Thoracic aorta (tissue), 2 donors: ENCODE measurements around the gene HTR4. TPM values are rescaled to one million over a fixed set of nuclear protein-coding genes. Genes with fewer than 3 reads are reported as not detected.

Source experiments
- ATAC-seq: fragments of 150-250 bp; one replicate; pipeline ENCODE4 v1.8.0; 2017; ENCODE audit warnings: low read depth; ENCODE audit not compliant: insufficient number of reproducible peaks, low FRiP score
- DNase-seq: peaks from one replicate; pipeline ENCODE4 v3.0.0-alpha.2; 2020; ENCODE audit warnings: low spot score
- H3K27ac ChIP-seq, 2 donors: fragments of 200-600 bp; sonication (generic); 1 replicate in 1 of 2; 2 replicates in 1 of 2; pipeline ENCODE4 v1.5.1; 2016; ENCODE audit warnings: mild to moderate bottlenecking in 2 of 2, moderate library complexity in 2 of 2
- H3K27me3 ChIP-seq: fragments of 200-600 bp; sonication (generic); replicated peaks from 2 replicates; pipeline ENCODE4 v1.6.0; 2016; ENCODE audit warnings: mild to moderate bottlenecking; ENCODE audit not compliant: insufficient read depth
- H3K36me3 ChIP-seq: fragments of 200-600 bp; sonication (generic); one replicate; pipeline ENCODE4 v1.5.1; 2016
- H3K4me1 ChIP-seq, 2 donors: fragments of 200-600 bp; sonication (generic); 1 replicate in 1 of 2; 2 replicates in 1 of 2; pipeline versions ENCODE4 v1.5.1 to v1.6.0; 2016; ENCODE audit warnings: low read depth in 2 of 2, mild to moderate bottlenecking in 1 of 2; ENCODE audit not compliant: control insufficient read depth in 1 of 2
- H3K4me3 ChIP-seq: fragments of 200-600 bp; sonication (generic); 2 replicates; pipeline ENCODE4 v1.5.1; 2016; ENCODE audit warnings: mild to moderate bottlenecking
- H3K9me3 ChIP-seq: fragments of 200-600 bp; sonication (generic); 2 replicates; pipeline ENCODE4 v1.5.1; 2016
- total RNA-seq, 2 donors: library from RNA; depleted of rRNA; stranded (reverse); fragments of >200 nt; gene quantifications; one replicate each; pipeline versions ENCODE4 v1.1.0 to v1.2.3, GENCODE V29; 2016
- TF ChIP-seq, protein P1 (sequence below): fragments of 200-600 bp; sonication (generic); IDR thresholded peaks from one replicate; pipeline ENCODE4 v1.5.1; 2019; ENCODE audit warnings: antibody characterized with exemption

Gene HTR4
- total RNA-seq, 2 donors from 2014 or later: 3.9 to 7.8 TPM

DNA sequence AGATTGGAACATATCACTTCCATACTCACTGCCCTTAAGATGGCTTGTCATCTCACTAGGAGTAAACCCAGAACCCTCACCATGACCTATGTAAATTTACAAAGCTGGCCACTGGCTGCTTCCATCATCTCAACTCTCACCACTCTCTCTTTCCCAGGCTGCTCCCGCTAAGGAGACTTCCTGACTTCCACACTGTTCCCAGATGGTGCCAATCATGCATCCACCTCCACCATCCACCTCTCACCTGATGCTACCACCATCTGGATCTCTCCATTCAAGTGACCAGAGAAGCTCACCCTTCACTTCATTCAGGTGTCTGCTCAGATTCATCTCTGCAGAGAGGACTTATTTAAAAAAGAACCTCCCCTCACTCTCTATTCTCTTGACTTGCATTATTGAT is 91.3 kb downstream of the HTR4 start:
- Histone ChIP-seq H3K27me3 (no peaks in the 10 kb centered on the region), H3K36me3 (no peaks in the 10 kb centered on the region), H3K9me3 (no peaks in the 10 kb centered on the region), H3K4me1 (no peaks in the 10 kb centered on the region), H3K27ac (no peak overlapping the region), H3K4me3 (no peak overlapping the region)
- DNase-seq (no peak), ATAC-seq (no peak)
- TF ChIP-seq, protein P1, sequence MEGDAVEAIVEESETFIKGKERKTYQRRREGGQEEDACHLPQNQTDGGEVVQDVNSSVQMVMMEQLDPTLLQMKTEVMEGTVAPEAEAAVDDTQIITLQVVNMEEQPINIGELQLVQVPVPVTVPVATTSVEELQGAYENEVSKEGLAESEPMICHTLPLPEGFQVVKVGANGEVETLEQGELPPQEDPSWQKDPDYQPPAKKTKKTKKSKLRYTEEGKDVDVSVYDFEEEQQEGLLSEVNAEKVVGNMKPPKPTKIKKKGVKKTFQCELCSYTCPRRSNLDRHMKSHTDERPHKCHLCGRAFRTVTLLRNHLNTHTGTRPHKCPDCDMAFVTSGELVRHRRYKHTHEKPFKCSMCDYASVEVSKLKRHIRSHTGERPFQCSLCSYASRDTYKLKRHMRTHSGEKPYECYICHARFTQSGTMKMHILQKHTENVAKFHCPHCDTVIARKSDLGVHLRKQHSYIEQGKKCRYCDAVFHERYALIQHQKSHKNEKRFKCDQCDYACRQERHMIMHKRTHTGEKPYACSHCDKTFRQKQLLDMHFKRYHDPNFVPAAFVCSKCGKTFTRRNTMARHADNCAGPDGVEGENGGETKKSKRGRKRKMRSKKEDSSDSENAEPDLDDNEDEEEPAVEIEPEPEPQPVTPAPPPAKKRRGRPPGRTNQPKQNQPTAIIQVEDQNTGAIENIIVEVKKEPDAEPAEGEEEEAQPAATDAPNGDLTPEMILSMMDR: no peak

DNA sequence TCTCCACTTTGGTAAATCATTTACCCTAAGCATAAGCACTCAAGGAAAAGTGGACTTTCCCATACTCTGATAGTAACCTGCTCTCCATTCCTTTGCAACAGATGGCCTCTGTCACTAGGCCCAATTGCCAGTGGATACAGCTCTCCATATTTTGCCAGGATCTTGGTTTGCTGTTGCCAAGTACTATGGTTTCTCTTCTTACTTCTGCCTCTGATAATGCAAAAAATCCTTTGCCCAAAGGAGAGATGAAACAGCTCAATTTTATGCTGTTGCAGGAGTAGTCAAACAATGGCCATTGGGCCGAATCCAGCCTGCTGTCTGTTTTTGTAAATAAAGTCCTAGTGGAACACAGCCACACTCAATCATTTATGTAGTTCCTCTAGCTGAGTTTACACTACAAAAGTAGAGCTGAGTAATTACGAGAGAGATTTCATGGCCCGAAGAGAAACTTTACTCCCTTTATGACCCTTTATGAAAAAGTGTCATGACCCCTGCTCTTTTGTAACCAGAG is 92.5 kb downstream of the HTR4 start:
- TF ChIP-seq, protein P1: no peak
- Histone ChIP-seq H3K36me3 (no peaks in the 10 kb centered on the region), H3K27ac (no peak overlapping the region), H3K27me3 (no peaks in the 10 kb centered on the region), H3K4me1 (no peaks in the 10 kb centered on the region), H3K9me3 (no peaks in the 10 kb centered on the region), H3K4me3 (no peak overlapping the region)
- no peak for ATAC-seq
- DNase-seq: no peak

DNA sequence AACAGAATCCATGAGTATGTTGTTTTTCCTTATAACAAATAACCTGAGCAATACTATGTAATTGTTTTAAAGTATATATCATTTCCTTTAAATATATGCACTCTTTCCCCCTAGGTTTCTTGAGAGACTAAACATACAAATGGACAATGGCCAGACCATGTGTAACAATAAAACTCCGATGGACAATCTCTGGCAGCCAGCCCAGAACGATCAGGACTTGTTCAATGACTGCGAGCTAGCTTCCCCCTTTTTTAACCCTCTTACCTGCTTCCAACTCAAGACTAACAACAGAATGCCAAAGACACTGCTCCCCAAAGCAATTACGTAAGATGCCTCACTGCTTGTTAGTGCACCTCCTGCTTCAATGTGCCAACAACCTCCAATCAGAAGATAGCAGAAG is 94.9 kb downstream of the HTR4 start:
- H3K27ac ChIP-seq: no peak overlapping the region
- H3K9me3 ChIP-seq: no peaks in the 10 kb centered on the region
- TF ChIP-seq, protein P1: no peak
- ATAC-seq (no peak), DNase-seq (no peak)
- no peaks in the 10 kb centered on the region for H3K4me1 ChIP-seq
- no peaks in the 10 kb centered on the region for H3K36me3 ChIP-seq
- H3K4me3 ChIP-seq: no peak overlapping the region
- H3K27me3 ChIP-seq: no peaks in the 10 kb centered on the region

DNA sequence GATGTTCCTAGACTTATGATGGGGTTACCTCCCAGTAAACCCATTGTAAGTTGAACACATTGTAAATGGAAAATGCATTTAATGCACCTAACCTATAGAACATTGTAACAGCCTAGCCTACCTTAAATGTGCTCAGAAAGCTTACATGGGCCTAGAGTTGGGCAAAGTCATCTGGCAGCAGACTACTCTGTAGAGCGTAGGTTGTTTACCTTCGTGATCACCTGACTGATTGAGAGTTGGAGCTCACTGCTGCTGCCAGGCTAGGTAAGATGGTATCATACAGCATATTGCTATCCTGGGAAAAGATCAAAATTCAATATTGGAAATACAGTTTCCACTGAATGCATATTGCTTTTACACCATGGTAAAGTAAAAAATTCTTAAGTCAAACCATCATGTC is 95.4 kb downstream of the HTR4 start:
- Histone ChIP-seq H3K4me3 (no peak overlapping the region), H3K27ac (no peak overlapping the region), H3K9me3 (no peaks in the 10 kb centered on the region), H3K27me3 (no peaks in the 10 kb centered on the region), H3K36me3 (no peaks in the 10 kb centered on the region), H3K4me1 (no peaks in the 10 kb centered on the region)
- no peak for DNase-seq
- TF ChIP-seq, protein P1: no peak
- ATAC-seq: no peak

DNA sequence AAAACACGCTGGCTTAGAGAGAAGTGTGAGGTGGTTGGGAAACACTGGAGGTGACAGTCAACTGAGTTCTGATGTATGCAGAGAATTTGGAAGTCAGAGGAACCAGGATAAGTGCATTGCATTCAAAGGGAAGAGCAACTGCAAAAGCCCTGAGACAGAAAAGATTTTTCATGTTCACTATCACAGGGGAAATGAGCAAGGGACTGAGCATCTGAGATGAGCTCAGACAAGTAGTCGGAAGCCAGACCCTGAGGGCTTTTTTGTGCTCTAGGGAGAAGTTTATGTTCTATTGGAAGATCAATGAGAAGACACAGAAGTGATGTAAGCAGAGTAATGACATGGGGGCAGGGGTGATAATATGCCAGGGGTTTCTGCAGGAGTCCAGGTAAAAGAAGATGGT is 97.5 kb downstream of the HTR4 start:
- Histone ChIP-seq H3K4me3 (no peak overlapping the region), H3K27me3 (no peaks in the 10 kb centered on the region), H3K36me3 (no peaks in the 10 kb centered on the region), H3K27ac (no peak overlapping the region), H3K9me3 (no peaks in the 10 kb centered on the region), H3K4me1 (no peaks in the 10 kb centered on the region)
- TF ChIP-seq, protein P1: no peak
- DNase-seq (no peak), ATAC-seq (no peak)
